ENCODE data around the gene HECTD1. TPM values are rescaled to one million over a fixed set of nuclear protein-coding genes. Genes with fewer than 3 reads are reported as not detected.

Gene HECTD1
- total and polyA plus RNA-seq, 9 of the 15 experiments (the other 6 are each of a cell fraction or from before 2014, with no cell fraction given) = 27.9 to 111 (median 78.1) TPM

- H4K20me1 ChIP-seq (replicated peaks; ENCODE audit: control insufficient read depth, insufficient read depth, low read length) = no peaks in the 10 kb centered on the region
- no peak overlapping the region for H3K27ac ChIP-seq (ENCODE audit: extremely low read depth, low read depth, low read length)
- no peaks in the 10 kb centered on the region for H3K9me1 ChIP-seq (ENCODE audit: control insufficient read depth, insufficient read depth, low read length)
- no peaks in the 10 kb centered on the region for H3K27me3 ChIP-seq (ENCODE audit: control insufficient read depth in 2 of 2, insufficient read depth in 2 of 2, low read length in 2 of 2)
- H3K9ac ChIP-seq (ENCODE audit: insufficient read depth in 1 of 2, low read depth in 2 of 2, low read length in 2 of 2) = no peak overlapping the region
- WGBS (ENCODE audit: insufficient coverage, low coverage, missing lambda C conversion rate) = 90% methylated on average over 13 of the region's 18 CpGs
- no peak overlapping the region for H2AFZ ChIP-seq (ENCODE audit: low read depth, low read length)
- peaks cover 82% of the 10 kb centered on the region for H3K36me3 ChIP-seq (ENCODE audit: control insufficient read depth, insufficient read depth, low read length)
- ChIA-PET CTCF (ENCODE audit: low intra/inter-chr PET ratio) (no interaction called here), POLR2A (interaction anchor here (1.2 kb wide), 1 partner anchor 12 kb away, joined by 3 read pairs; no protein-coding TSS in a partner anchor)
- DNase-seq (ENCODE audit: extremely low read depth in 1 of 4, low spot score in 3 of 4) (no peak), ATAC-seq (no peak), FAIRE-seq (no peak)
- H3K9me3 ChIP-seq (replicated peaks; ENCODE audit: control insufficient read depth, insufficient read depth, low read depth, low read length) = no peaks in the 10 kb centered on the region
- H3K79me2 ChIP-seq (ENCODE audit: control insufficient read depth, insufficient read depth, low read length) = no peaks in the 10 kb centered on the region
- intact Hi-C loops (cut with micrococcal nuclease) = no loop called here
- no peak overlapping the region for H3K4me3 ChIP-seq
- TF ChIP-seq HNRNPK (IDR thresholded peaks at IDR 0.05; ENCODE audit: low read depth, low read length, poor library complexity, severe bottlenecking) (no peak), RBM17 (IDR thresholded peaks at IDR 0.05; ENCODE audit: borderline replicate concordance, low read depth, low read length) (no peak), MCM3 (IDR thresholded peaks at IDR 0.05) (no peak), ZFP30 (CRISPR knock-in tag; IDR thresholded peaks at IDR 0.05; ENCODE audit: borderline replicate concordance) (no peak), ZNF280A (IDR thresholded peaks at IDR 0.05; ENCODE audit: low read depth, partially characterized antibody) (no peak), STAT5A (IDR thresholded peaks at IDR 0.05; ENCODE audit: borderline replicate concordance, low read length) (no peak), STAG1 (CRISPR knock-in tag; IDR thresholded peaks at IDR 0.05; ENCODE audit: borderline replicate concordance) (no peak)
- in situ Hi-C loops (cut with MboI) = no loop called here
- H3K4me2 ChIP-seq (ENCODE audit: insufficient read depth, low read length) = no peak overlapping the region
- no peaks in the 10 kb centered on the region for H3K4me1 ChIP-seq (replicated peaks in 1 of 2; ENCODE audit: control insufficient read depth in 2 of 2, insufficient read depth in 2 of 2, low read length in 2 of 2)
- BruUV-seq (replicated peaks) = no TSS peak
These were observed 78.7 kb downstream of the HECTD1 start for GRCh38 chr14:31128601-31129526.

All from K562 (cell line).